Measurements from ENCODE around the gene ACOT7.

DNA sequence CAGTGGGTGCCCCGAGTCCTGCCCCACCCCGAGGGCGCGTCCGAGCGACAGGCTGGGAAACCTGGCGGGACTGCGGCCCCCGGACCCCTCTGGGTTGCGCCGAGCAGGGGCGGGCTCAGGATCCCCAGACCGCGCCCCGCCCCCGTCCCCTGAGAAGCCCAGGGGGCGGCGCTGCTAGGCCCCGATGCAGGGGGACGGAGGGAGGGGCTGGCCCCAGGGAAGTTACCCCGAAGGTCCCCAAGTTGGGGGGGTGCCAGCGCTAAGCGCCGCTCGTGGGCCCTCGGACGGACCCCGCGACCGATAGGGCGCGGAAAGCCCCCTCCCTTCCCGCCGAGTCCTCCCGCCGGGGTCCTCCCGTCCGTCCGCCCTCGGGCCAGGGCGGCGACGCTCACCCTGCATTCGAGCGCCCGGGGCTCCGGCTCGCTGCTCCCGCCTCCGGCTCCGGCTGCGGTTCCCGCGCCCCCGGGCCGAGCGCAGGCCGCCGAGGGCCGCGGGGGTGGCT is 133.1 kb downstream of the ACOT7 start:
- TF ChIP-seq, protein P1, sequence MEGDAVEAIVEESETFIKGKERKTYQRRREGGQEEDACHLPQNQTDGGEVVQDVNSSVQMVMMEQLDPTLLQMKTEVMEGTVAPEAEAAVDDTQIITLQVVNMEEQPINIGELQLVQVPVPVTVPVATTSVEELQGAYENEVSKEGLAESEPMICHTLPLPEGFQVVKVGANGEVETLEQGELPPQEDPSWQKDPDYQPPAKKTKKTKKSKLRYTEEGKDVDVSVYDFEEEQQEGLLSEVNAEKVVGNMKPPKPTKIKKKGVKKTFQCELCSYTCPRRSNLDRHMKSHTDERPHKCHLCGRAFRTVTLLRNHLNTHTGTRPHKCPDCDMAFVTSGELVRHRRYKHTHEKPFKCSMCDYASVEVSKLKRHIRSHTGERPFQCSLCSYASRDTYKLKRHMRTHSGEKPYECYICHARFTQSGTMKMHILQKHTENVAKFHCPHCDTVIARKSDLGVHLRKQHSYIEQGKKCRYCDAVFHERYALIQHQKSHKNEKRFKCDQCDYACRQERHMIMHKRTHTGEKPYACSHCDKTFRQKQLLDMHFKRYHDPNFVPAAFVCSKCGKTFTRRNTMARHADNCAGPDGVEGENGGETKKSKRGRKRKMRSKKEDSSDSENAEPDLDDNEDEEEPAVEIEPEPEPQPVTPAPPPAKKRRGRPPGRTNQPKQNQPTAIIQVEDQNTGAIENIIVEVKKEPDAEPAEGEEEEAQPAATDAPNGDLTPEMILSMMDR (IDR thresholded peaks at IDR 0.05; ENCODE audit: low read depth, low read length, poor library complexity, severe bottlenecking): no peak
- TF ChIP-seq EZH2phosphoT487 (IDR thresholded peaks at IDR 0.05; ENCODE audit: borderline replicate concordance, low read length): no peak
